ENCODE results near the gene GABRG3. TPM values are rescaled to one million over a fixed set of nuclear protein-coding genes. Genes with fewer than 3 reads are reported as not detected.

Gene GABRG3
- total RNA-seq, 2 experiments from 2014 or later = not detected

GRCh38 chr15:27538325-27538724 is 567.3 kb downstream of the GABRG3 start:
- Mint-ChIP-seq H3K36me3 (ENCODE audit: low read depth) (no peaks in the 10 kb centered on the region), H3K9me3 (no peaks in the 10 kb centered on the region), H3K4me3 (no peak overlapping the region), H3K4me1 (ENCODE audit: low read depth) (no peaks in the 10 kb centered on the region), H3K27me3 (no peaks in the 10 kb centered on the region), H3K27ac (no peak overlapping the region)
- Histone ChIP-seq H3K27ac (ENCODE audit: low read depth in 1 of 2, low read length in 2 of 2) (no peak overlapping the region), H3K27me3 (ENCODE audit: control insufficient read depth in 1 of 2, insufficient read depth in 2 of 2, low read length in 2 of 2) (no peaks in the 10 kb centered on the region), H3K4me3 (ENCODE audit: low read length) (no peak overlapping the region), H3K36me3 (ENCODE audit: insufficient read depth, low read length) (no peaks in the 10 kb centered on the region), H3K4me1 (ENCODE audit: insufficient read depth, low read length) (no peaks in the 10 kb centered on the region), H3K9me3 (ENCODE audit: control insufficient read depth in 1 of 2, insufficient read depth in 1 of 2, low read length in 2 of 2) (peaks cover 0 to 19% of the 10 kb centered on the region in 2 experiments)
- DNase-seq = no peak
- ATAC-seq (ENCODE audit: poor library complexity) = no peak
- POLR2A ChIA-PET = no interaction called here
- CTCF ChIA-PET = no interaction called here
- TF ChIP-seq CTCF (IDR thresholded peaks at IDR 0.05) = no peak
- intact Hi-C loops (cut with DNase I, micrococcal nuclease) = no loop called here

GRCh38 chr15:27541581-27541980 is 570.6 kb downstream of the GABRG3 start:
- no peak overlapping the region for H3K27ac Mint-ChIP-seq
- no peaks in the 10 kb centered on the region for H3K27me3 Mint-ChIP-seq
- no peaks in the 10 kb centered on the region for H3K36me3 Mint-ChIP-seq (ENCODE audit: low read depth)
- Histone ChIP-seq H3K27ac (ENCODE audit: low read depth in 1 of 2, low read length in 2 of 2) (no peak overlapping the region), H3K36me3 (ENCODE audit: insufficient read depth, low read length) (no peaks in the 10 kb centered on the region), H3K4me1 (ENCODE audit: insufficient read depth, low read length) (no peaks in the 10 kb centered on the region), H3K4me3 (ENCODE audit: low read length) (no peak overlapping the region), H3K27me3 (ENCODE audit: control insufficient read depth in 1 of 2, insufficient read depth in 2 of 2, low read length in 2 of 2) (no peaks in the 10 kb centered on the region), H3K9me3 (ENCODE audit: control insufficient read depth in 1 of 2, insufficient read depth in 1 of 2, low read length in 2 of 2) (peaks cover 0 to 19% of the 10 kb centered on the region in 2 experiments)
- DNase-seq (no peak), ATAC-seq (ENCODE audit: poor library complexity) (no peak)
- ChIA-PET CTCF (no interaction called here), POLR2A (no interaction called here)
- no peaks in the 10 kb centered on the region for H3K4me1 Mint-ChIP-seq (ENCODE audit: low read depth)
- no peak for TF ChIP-seq CTCF (IDR thresholded peaks at IDR 0.05)
- H3K4me3 Mint-ChIP-seq = no peak overlapping the region
- intact Hi-C loops (cut with DNase I, micrococcal nuclease) = no loop called here
- H3K9me3 Mint-ChIP-seq = no peaks in the 10 kb centered on the region

GRCh38 chr15:27545494-27546255 is 574.7 kb downstream of the GABRG3 start:
- Mint-ChIP-seq H3K4me1 (ENCODE audit: low read depth) (no peaks in the 10 kb centered on the region), H3K27me3 (no peaks in the 10 kb centered on the region), H3K27ac (no peak overlapping the region), H3K9me3 (no peaks in the 10 kb centered on the region), H3K4me3 (no peak overlapping the region), H3K36me3 (ENCODE audit: low read depth) (no peaks in the 10 kb centered on the region)
- no peak overlapping the region for H3K4me3 ChIP-seq (ENCODE audit: low read length)
- DNase-seq = no peak
- peaks cover 0 to 19% of the 10 kb centered on the region in 2 experiments for H3K9me3 ChIP-seq (ENCODE audit: control insufficient read depth in 1 of 2, insufficient read depth in 1 of 2, low read length in 2 of 2)
- CTCF ChIA-PET = no interaction called here
- intact Hi-C loops (cut with DNase I, micrococcal nuclease) = no loop called here
- no peak for TF ChIP-seq CTCF (IDR thresholded peaks at IDR 0.05)
- ATAC-seq (ENCODE audit: poor library complexity) = no peak
- no peak overlapping the region for H3K27ac ChIP-seq (ENCODE audit: low read depth in 1 of 2, low read length in 2 of 2)
- H3K27me3 ChIP-seq (ENCODE audit: control insufficient read depth in 1 of 2, insufficient read depth in 2 of 2, low read length in 2 of 2) = no peaks in the 10 kb centered on the region
- H3K36me3 ChIP-seq (ENCODE audit: insufficient read depth, low read length) = no peaks in the 10 kb centered on the region
- H3K4me1 ChIP-seq (ENCODE audit: insufficient read depth, low read length) = no peaks in the 10 kb centered on the region
- POLR2A ChIA-PET = no interaction called here

Measured in CD4-positive, alpha-beta T cell (primary cell).